ENCODE results near the gene KCNK10.

DNA sequence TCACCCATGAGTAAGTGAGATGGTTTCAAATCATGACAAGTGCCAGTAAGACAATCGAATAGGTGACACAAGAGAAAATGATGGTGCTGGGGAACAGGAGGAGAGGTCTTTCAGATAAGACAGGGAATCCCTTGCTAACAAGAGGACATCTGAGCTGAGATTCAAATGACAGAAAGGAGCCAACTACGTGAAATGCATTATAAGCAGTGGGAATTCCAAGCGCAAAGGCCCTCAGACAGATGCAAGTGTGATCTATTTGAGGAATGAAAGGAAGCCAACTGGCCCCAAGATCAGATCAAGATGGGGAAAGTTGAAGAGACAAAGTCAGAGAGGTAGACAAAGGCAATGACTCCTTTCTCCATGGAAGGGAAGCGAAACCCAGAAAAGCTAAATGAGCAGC lies 4.7 kb downstream of the KCNK10 start:
- TF ChIP-seq, protein P1, sequence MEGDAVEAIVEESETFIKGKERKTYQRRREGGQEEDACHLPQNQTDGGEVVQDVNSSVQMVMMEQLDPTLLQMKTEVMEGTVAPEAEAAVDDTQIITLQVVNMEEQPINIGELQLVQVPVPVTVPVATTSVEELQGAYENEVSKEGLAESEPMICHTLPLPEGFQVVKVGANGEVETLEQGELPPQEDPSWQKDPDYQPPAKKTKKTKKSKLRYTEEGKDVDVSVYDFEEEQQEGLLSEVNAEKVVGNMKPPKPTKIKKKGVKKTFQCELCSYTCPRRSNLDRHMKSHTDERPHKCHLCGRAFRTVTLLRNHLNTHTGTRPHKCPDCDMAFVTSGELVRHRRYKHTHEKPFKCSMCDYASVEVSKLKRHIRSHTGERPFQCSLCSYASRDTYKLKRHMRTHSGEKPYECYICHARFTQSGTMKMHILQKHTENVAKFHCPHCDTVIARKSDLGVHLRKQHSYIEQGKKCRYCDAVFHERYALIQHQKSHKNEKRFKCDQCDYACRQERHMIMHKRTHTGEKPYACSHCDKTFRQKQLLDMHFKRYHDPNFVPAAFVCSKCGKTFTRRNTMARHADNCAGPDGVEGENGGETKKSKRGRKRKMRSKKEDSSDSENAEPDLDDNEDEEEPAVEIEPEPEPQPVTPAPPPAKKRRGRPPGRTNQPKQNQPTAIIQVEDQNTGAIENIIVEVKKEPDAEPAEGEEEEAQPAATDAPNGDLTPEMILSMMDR (IDR thresholded peaks at IDR 0.05), result no peak
- TF ChIP-seq POLR2A (IDR thresholded peaks at IDR 0.05) (no peak), EP300 (IDR thresholded peaks at IDR 0.05) (no peak)

All from ovary (tissue), 3 donors.